Anterior cingulate cortex (tissue), 58 donors: ENCODE data around the gene PPFIA2.

ENCODE experiments used
- DNase-seq, 58 donors: peaks; one replicate each; lab custom pipeline; 2025; lab: John Stamatoyannopoulos, UW

The PPFIA2 gene

GRCh38 chr12:81465876-81466275, 293.3 kb downstream of the PPFIA2 start:
- DNase-seq: no peak

GRCh38 chr12:81465191-81465590, 294.0 kb downstream of the PPFIA2 start:
- DNase-seq: no peak

- no peak for DNase-seq
Observed at GRCh38 chr12:81461163-81461562, 298.0 kb downstream of the PPFIA2 start.

- peak in 15 of 58 donors; percentile 8 to 59 (median 12) for DNase-seq
Observed at GRCh38 chr12:81450920-81451739, 308.0 kb downstream of the PPFIA2 start.

- DNase-seq: no peak
Observed at GRCh38 chr12:81441629-81442028, 317.5 kb downstream of the PPFIA2 start.

- no peak for DNase-seq
Observed at GRCh38 chr12:81440001-81440400, 319.1 kb downstream of the PPFIA2 start.

GRCh38 chr12:81439344-81439743, 319.8 kb downstream of the PPFIA2 start:
- DNase-seq: no peak

- DNase-seq: no peak
Observed at GRCh38 chr12:81417056-81417455, 342.1 kb downstream of the PPFIA2 start.

- DNase-seq: no peak
Observed at GRCh38 chr12:81416571-81416970, 342.6 kb downstream of the PPFIA2 start.

GRCh38 chr12:81414441-81414840, 344.7 kb downstream of the PPFIA2 start:
- DNase-seq: no peak

GRCh38 chr12:81412940-81413339, 346.2 kb downstream of the PPFIA2 start:
- DNase-seq: no peak

- no peak for DNase-seq
Observed at GRCh38 chr12:81403348-81403747, 355.8 kb downstream of the PPFIA2 start.

- DNase-seq: no peak
Observed at GRCh38 chr12:81401241-81401640, 357.9 kb downstream of the PPFIA2 start.

- DNase-seq: no peak
Observed at GRCh38 chr12:81400024-81400423, 359.1 kb downstream of the PPFIA2 start.

- no peak for DNase-seq
Observed at GRCh38 chr12:81395431-81395830, 363.7 kb downstream of the PPFIA2 start.

GRCh38 chr12:81389550-81390099, 369.5 kb downstream of the PPFIA2 start:
- DNase-seq: no peak

GRCh38 chr12:81386101-81386500, 373.0 kb downstream of the PPFIA2 start:
- no peak for DNase-seq

GRCh38 chr12:81381951-81382350, 377.2 kb downstream of the PPFIA2 start:
- DNase-seq: no peak

- peak in 1 of 58 donors; percentile 8 for DNase-seq
Observed at GRCh38 chr12:81378601-81379285, 380.4 kb downstream of the PPFIA2 start.

GRCh38 chr12:81377771-81378170, 381.4 kb downstream of the PPFIA2 start:
- no peak for DNase-seq

- no peak for DNase-seq
Observed at GRCh38 chr12:81375969-81376368, 383.2 kb downstream of the PPFIA2 start.

- DNase-seq: no peak
Observed at GRCh38 chr12:81370456-81370855, 388.7 kb downstream of the PPFIA2 start.
